ENCODE results near the gene TBC1D22A. TPM values are rescaled to one million over a fixed set of nuclear protein-coding genes. Genes with fewer than 3 reads are reported as not detected.

Gene TBC1D22A
- total RNA-seq, 1 donor from 2014 or later, result 9.4 TPM

DNA sequence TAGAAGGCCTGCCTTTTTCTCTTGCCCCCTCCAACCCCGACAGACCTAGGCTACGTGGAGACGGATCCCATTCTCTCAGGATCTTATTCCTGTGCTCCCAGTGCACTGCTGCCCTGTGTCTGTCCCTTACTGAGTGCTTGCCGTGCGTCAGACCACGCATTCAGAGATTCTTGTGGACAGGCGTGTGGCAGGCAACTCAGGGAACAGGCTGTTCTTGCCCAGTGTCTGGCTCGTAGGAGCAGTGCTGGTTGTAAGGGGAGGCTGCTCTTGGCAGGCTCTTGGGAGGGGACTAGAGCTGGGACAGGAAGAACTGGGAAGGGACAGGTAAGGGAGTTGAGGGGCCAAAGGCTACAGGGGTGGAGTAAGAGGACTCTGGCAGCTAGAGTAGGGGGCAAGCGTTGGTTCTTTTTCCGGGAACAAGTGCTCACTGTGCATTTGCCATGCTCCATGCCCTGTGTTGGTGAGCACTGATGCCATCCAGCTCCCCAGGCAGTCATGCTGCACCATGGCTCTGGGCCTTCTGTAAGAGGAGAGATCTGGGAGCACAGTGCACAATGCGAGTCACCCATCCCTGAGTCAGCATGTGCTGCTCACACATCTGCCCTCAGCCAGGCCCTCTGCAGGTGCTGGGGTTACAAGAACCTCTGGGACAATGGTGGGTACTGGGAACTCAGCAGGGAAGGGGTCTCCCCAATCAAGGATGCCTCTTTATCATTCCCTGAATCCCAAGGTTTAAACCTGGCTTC, 119.1 kb downstream of the TBC1D22A start:
- no peak for DNase-seq (ENCODE audit: low spot score)

- no peak for DNase-seq (ENCODE audit: low spot score)
Observed at GRCh38 chr22:46883092-46883910, 120.9 kb downstream of the TBC1D22A start.

- no peak for DNase-seq (ENCODE audit: low spot score)
Observed at GRCh38 chr22:46884365-46884764, 121.9 kb downstream of the TBC1D22A start.

DNA sequence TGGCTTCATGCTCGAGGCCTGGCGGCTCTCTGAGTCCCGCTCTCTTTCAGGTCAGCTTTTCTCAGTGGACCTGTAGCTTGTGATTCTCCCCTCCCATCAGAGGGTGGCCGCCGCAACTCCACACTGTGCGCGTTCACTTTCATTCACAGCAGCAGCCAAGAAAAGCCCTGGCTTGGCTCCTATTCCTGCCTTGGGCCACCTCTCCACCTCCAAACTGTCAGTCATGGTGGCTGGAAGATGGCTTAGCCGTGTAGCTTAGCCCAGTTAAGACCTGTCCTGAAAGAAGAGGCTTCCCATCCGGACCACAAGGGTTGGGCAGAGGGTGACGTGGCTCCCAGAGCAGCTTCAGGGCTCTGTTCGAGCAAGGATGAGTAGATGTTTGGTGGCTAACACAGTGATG, 125.5 kb downstream of the TBC1D22A start:
- DNase-seq (ENCODE audit: low spot score), result no peak

DNA sequence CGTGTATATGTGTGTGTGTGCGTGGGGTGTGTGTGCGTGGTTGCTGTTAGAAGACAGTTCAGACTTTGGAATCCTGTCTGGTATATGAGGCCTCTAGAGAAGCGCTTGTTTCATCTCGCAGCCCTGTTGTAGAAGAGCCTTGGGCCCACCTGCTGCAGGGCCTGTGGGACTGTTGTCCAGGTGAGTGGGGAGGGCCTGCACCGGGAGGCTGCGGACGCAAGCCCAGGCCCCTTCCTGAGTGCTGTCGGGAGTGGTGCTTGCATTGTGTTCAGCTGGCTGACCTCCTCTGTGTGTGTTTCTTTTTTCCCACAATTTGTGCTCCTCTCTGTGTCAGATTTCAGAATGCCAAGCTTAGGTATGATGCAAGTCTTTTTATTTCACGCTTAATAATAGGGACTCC, 128.4 kb downstream of the TBC1D22A start:
- DNase-seq (ENCODE audit: low spot score), result no peak

DNA sequence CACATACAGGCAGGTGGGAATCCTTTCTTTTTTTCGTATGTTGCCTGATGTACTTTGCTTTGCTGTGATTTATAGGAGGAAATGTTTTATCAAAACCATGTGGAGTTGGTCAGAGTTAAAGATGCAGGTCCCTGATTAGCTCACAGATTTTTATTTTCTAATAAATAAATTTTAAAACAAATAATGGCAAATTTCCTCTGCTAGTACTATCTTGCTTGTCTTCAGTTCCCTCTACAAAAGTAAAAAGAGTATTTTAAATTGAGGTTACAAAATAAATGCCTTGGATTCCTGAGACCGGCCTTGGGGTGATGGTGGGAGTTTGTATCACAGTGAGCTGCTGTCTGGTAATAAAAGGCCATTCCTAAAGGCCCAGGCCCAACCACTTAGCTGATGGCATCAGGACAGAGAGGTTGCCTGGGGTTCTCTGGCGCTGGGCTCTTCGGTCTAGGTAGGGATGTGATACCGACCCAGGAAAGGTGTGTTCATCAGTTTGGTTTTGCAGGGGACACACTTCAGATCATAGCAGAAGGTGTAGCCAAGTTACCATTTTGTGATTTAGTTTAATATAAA, 129.0 kb downstream of the TBC1D22A start:
- no peak for DNase-seq (ENCODE audit: low spot score)

DNA sequence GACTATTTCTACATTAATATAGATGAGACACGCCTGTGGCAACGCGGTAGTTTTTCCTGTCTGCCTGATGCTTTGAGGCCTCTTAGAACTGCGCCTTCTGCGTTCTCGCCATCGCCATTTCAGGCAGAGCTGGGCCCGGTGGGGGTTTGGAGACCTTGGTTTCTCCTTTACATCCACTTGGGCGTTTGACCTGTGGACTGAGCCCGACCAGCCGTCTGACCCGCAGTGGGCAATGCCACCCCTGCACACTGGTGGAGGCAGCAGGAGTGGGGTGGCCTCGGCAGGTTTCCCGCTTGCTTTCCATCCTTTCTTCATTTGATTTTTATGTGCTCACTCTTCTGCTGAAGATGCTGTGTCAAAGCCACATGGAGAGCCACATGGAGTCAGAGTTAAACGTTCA, 130.4 kb downstream of the TBC1D22A start:
- no peak for DNase-seq (ENCODE audit: low spot score)

GRCh38 chr22:46893281-46894020, 131.0 kb downstream of the TBC1D22A start:
- no peak for DNase-seq (ENCODE audit: low spot score)

DNA sequence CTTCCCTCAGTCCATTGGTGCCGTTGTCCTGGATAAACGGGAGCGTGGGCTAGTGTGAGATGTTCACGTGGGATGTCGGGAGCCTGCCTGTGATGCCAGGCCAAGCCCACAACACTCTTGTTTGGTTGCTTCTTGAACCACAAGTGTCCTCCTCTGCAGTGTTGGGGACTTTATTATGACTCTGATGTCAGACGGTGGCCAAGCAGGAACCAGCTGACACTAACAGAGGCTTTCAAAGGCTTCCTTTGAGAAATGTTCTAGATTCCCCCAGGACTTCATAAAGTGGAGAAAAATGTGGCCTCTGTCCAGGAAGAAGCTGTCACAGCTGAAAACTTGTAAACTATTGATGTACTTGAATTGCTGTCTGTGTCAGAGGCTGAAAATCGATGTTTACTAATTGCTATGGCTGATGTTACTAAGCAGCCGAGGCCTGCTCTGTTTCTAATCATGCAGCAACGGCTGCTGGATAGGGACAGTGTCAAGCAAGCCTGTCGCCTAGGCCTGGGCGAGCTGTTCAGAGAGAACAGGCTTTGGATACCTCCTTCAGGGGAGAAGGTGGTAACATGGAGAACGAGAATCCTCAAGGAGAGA, 131.7 kb downstream of the TBC1D22A start:
- DNase-seq (ENCODE audit: low spot score), result no peak

- DNase-seq (ENCODE audit: low spot score), result no peak
Observed at GRCh38 chr22:46894851-46895640, 132.6 kb downstream of the TBC1D22A start.

DNA sequence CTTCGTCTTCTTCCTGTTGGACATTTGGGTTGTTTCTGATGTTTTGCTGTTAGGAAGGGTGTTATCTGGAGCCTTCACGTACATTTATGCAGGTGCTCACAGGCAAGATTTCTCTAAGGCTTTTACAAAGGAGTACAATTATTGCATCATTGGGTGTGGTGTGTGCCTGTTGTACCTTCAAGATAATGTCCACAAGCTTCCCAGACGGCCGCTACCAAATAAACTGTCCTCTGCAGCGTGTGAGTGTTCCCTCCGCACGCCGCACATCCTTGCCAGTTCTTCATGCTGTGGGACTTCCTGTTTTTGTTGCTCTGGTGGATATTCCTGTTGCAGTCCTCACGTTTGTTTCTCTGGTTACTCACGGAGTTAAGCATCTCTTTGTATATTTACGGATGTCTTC, 133.3 kb downstream of the TBC1D22A start:
- DNase-seq (ENCODE audit: low spot score), result no peak

DNA sequence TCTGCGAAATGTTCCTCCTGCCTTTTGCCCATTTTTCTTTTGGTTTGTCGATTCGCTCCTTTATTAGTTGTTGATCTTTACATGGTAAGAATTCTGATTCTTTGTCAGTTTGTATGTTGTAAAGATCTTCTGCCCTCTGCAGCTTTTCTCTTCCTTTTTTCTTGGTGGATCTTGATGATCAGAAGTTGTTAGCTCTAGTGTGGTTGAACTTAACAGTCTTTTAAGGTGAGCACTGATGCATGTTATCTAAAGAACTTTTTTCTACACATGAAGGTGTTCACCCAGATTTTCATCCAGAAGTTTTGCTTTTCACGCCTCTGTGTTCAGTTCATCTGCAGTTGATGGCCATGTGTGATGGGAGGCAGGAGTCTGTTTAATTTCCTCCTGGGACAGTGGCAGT, 133.7 kb downstream of the TBC1D22A start:
- DNase-seq (ENCODE audit: low spot score), result no peak

- DNase-seq (ENCODE audit: low spot score), result no peak
Observed at GRCh38 chr22:46896568-46897245, 134.3 kb downstream of the TBC1D22A start.

DNA sequence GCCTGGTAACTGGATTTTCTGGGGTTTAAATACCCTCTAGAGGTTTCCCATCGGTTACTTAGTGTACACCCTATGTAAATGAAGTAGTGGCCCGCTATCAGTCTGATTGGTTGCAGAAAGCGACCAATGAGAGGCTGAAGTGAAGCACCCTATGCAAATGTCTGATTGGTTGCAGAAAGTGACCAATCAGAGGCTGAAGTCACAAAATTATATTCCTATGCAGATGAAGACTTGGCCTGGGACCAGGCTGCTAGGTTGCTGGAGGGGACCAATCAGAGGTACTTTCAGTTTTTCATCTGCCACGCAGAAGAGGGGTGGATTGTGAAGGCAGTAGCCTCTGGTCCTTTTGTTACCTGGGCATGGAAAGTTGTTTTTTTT, 134.8 kb downstream of the TBC1D22A start:
- DNase-seq (ENCODE audit: low spot score), result no peak

- no peak for DNase-seq (ENCODE audit: low spot score)
Observed at GRCh38 chr22:46900549-46900948, 138.1 kb downstream of the TBC1D22A start.

DNA sequence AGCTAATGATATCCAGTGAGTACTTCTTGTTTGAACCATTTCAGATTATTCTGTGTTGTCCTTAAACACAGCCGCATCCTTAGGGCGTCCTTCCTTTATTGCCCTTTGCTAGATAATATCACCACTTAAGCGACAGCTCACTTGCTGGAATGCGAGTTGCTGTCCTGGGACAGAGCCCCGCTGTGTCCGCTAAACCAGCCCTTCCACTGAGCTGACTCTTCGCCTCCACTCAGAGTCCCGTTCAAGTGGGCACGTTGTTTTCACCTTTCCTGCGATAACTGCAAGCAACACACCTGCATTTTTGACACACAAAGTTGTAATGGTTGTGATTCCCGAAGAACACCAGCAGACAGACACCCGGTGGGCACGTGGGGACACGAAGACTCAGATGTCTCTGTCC, 140.0 kb downstream of the TBC1D22A start:
- DNase-seq (ENCODE audit: low spot score), result no peak

GRCh38 chr22:46902998-46903916, 140.8 kb downstream of the TBC1D22A start:
- no peak for DNase-seq (ENCODE audit: low spot score)

DNA sequence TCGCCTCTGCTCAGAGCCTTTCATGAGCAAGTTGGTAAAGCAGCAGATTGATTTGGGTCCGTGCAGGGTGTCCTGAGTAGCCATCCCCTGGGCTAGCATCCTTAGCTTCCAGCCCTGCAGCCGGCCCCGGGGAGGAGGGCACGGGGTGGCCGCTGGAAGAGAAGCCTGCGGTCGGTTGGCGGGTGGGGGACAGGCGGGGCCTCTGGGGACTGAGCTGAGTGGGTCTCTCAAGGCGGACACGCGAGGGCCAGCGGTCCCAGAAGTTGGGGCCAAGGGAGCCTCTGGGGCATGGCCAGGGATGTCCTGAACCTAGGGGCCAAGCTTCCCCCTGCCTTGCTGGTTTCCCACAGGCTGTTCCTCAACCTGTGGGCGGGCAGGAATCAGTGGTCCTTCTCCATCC, 143.0 kb downstream of the TBC1D22A start:
- no peak for DNase-seq (ENCODE audit: low spot score)

DNA sequence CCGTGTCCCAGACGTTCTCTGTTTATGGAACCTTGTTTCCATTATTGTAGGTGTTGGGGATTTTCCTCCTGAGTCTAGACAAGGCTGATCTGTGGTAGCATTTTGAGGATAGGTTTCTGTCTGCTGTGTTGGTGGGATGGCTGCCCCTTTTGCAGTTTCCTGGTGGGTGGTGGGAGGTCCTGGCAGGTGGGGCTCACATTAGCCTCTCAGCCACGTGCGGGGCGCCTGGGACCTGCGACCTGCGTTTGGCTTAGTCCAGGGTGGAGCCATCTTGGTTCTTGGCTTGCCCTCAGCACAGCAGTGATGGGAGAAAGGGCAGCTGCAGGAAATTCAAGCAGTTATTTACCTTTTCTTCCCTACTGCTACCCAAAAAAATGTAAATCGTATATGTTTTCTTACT, 143.4 kb downstream of the TBC1D22A start:
- no peak for DNase-seq (ENCODE audit: low spot score)
